ENCODE data around the gene LENG8.

- TF ChIP-seq POLR2A (IDR thresholded peaks at IDR 0.05; ENCODE audit: borderline replicate concordance, extremely low read depth, insufficient read depth, insufficient read length) = no peak
- no peak for TF ChIP-seq CTCF (IDR thresholded peaks at IDR 0.05 in 2 of 3, conservative IDR thresholded peaks at IDR 0.05 in 1 of 3; ENCODE audit: borderline replicate concordance in 1 of 3, insufficient read depth in 1 of 3, low read depth in 2 of 3, low read length in 2 of 3)
- TF ChIP-seq POLR2AphosphoS5 (IDR thresholded peaks at IDR 0.05; ENCODE audit: low read depth, low read length) = no peak
- no peak for TF ChIP-seq EZH2 (IDR thresholded peaks at IDR 0.05)
- no peak for TF ChIP-seq RAD21 (IDR thresholded peaks at IDR 0.05; ENCODE audit: low read depth)
- TF ChIP-seq SIN3A (IDR thresholded peaks at IDR 0.05; ENCODE audit: low read depth) = no peak
Measured at GRCh38 chr19:54465426-54466109, 16.6 kb downstream of the LENG8 start.

Measured in HCT116 (cell line).